LHCN-M2 (cell line): ENCODE data around the gene AHI1. TPM values are rescaled to one million over a fixed set of nuclear protein-coding genes. Genes with fewer than 3 reads are reported as not detected.
A peak's percentile ranks its signal among the peaks of the same experiment; 100 is the strongest.

ENCODE experiments used
- DNase-seq: peaks from one replicate; pipeline ENCODE4 v3.0.0-alpha.2; 2012; ENCODE audit warnings: low read depth
- total RNA-seq: library from RNA; depleted of rRNA; stranded (reverse); fragments of >200 nt; gene quantifications from 2 replicates; pipeline ENCODE4 v1.2.3, GENCODE V29; 2014

Gene AHI1
- total RNA-seq, 1 experiment from 2014 or later = 30.1 TPM

DNA sequence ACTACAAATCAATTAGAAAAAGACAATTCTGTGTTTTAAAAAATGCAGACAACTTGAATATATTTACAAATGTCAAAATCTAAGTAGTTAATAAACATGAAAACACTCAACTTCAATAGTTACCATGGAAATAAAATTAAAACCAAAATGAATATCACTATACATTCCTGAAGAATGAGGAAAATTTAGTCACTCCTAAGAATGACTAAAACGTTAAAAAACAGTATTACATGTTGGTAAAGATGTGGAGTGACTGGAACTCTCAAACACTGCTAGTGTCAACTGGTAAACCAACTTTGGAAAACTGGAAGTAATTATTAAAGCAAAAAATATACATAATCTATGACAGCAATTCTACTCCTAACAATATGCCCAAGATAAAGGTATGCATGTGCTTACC is 36.3 kb downstream of the AHI1 start:
- no peak for DNase-seq

DNA sequence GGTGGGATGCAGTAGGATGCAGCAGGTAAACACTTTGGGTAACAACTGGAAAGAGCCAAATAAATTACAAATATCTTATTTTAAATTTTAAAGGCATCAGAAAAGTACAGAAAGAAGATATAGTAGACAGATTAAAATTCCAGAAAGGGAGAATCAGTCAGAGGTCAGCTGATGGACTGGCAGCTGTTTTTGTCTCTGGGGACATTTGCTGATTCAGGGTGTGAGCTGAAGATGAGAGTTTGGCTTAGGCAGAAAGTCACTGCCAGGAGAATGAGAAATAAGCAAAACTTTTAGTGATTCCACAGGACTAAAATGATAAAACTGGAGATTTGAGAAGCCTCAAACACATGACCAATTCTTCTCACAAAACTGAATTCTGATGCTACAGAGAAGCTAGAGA is 39.5 kb downstream of the AHI1 start:
- DNase-seq = peak; percentile 91

DNA sequence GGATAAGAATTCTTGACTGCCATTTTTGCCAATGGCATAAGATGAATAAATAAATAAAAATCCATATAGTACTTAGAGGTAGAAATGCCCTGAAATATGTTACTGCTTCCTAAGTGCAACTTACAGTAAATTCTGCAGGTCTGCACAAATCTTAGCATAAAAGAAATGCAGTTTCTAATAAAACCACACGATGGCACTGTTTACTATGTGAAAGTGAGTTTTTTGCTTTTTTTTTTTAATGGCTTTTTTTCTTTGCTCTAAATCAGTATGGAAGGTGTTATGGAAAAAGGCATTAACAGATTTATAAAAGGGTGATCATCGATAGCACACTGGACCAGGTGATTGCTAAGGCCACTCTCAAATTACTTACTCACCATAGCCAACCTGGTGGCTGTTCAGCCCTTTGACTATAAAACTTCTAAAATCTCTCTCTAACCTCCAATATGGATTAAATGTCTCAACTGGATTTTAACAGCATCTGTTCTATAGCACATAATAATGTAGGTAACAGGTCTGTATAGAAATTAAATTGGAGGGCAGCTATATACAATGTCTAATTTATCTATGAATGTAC is 45.8 kb downstream of the AHI1 start:
- peak; percentile 53 for DNase-seq

DNA sequence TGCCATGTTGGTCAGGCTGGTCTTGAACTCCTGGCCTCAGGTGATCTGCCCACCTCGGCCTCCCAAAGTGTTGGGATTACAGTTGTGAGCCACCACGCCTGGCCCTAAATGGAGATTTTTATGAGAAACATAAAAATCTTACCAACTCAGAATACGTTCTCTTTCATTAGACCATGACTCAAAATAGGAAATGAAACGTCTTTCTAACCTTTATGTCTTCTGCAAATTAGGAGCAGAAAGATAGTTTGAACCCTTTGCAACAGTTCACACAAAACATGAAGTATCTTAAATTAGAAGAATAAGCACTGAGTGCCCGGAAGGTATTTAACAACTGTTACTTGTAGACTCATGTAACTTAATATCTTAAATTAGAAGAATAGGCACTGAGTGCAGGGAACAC is 48.3 kb downstream of the AHI1 start:
- DNase-seq = peak; percentile 10

DNA sequence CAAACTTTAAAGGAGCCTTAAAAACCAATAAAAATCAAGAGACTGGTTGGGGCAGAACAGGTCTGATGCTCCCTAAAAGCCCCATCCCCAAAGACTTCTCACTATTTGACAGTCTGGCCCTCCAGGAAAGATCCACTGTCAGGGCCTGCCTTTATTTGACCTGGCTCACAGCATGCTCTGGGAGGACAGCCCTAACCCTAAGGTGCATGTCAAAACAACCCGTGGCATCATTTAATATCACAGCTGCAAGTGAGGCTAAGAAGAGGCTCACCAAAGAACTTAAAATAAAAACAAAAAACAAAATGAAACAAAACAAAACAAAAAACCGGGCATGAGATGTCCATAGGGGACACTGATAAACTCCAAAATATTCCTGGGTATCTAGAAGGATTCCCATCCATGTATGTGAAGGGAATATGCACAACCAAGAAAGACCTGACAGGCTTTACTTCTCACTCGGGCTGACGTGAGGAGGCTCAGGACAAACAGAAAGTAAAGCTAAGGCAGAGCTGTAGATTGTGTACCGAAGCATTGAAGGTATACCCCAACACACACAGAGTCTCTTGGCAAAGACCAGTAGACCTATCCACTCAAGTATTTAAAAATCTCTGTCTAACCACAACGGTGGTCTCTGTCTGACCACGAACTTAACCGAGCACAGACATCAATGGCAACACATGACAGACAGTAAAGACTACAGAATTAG is 57.3 kb downstream of the AHI1 start:
- no peak for DNase-seq

DNA sequence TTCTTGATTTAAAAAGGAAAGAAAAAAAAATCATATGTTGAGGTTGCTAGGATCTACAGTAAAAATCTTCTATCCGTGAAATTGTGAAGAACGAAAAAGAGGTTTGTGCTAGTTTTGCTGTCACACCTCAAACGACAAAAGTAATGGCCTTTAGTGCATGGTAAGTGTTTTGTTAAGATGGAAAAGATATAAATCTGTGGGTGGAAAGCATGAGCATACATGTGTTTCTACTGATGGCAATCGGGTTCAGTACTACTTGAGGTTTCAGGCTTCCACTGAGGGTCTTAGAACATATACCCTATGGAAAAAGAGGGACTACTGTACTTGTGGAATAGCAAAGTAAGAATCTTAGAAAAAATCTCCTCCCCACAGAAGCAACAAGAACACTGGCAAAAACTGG is 58.0 kb downstream of the AHI1 start:
- no peak for DNase-seq

DNA sequence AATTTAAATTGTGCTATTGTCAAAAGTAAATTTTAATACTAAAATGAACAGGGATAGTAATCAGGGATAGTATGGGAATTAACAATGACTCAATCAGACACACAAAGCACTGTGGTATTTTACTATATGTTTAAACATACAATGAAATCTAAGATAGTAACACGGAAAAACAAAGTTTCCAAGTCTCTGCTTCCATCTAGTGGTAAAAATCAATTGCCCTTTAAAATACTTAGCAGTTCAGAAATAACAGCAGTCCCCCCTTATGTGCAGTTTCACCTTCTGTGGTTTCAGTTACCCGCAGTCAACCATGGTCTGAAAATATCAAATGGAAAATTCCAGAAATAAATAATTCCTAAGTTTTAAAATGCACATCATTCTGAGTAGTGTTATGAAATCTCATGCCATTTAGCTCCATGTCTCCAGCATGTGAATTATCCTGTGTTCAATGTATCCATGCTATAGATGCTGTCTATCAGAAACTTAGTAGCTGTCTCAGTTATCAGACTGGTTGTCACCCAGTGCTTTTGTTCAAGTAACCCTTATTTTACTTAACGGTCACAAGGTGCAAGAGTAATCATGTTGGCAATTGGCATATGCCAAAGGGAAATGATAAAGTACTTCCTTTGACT is 58.5 kb downstream of the AHI1 start:
- no peak for DNase-seq

DNA sequence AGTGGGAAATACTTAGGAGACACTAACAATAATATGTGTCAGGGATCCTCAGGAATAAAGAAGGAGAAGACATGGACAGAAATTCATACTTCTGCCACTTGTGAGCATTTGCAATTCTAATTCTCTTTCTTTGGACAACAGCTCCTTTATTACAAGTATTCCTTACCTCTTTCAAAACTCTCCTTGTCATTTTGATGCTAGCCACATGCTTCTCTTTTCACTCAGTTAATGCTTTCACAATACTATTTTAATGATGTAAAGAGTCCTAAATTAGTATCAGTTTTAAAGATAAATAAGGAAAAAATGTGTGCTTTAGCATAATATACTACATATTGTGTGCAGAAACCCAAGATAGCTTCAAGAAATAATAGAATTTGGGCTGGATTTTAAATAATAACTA is 62.5 kb downstream of the AHI1 start:
- no peak for DNase-seq

DNA sequence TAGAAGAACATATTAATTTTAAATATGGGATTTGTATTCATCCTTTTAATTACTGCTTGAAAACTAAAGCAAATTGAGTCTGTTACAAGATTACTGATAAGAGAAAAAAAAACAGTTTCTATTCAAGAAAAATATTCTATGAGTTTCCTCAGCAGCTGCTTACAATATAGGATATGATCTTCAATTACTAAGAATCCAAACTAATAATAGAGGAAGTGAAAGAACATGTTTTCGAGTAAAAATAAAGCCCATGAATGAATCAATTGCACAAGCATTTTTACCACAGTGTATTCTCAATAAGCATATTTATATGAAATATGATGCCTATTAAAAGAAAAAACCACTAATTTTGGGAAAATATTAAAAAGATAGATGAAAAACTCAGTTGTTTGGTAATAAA is 63.4 kb downstream of the AHI1 start:
- DNase-seq = no peak

DNA sequence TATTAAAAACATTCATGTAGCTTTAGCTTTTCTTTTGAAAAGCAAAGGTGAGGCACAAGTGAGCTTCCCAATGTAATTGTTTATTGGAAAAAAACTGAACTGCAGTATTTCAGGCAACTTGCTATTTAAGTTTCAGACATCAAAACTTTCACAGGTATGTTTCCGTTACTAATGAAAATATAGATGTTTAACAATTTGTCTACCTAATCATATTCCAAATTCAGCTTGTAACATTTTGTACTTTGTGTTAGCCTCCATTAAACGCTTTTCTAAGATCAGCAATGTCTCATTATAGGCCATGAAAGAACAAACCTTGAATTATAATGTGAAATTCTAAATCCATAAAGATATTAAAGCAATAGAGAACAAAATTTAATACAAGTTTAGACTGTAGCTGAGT is 69.5 kb downstream of the AHI1 start:
- no peak for DNase-seq

DNA sequence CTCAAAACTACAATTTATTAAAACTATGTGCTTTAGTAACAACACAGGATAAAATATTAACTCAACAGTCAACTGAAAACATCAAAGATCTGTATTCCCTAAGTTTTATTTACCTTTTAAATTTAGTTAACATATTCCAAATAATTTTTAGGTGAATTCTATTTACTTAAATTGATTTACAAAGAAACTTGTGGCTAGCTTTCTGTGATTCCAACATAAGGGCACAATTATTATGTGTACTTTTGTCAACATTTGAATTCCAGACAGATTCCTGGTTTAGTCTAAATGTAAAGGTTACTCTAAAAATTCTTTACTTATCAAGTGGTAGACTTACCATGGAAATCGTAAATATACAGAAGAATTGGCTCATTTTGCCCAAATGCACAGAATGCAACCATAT is 70.7 kb downstream of the AHI1 start:
- DNase-seq = no peak

DNA sequence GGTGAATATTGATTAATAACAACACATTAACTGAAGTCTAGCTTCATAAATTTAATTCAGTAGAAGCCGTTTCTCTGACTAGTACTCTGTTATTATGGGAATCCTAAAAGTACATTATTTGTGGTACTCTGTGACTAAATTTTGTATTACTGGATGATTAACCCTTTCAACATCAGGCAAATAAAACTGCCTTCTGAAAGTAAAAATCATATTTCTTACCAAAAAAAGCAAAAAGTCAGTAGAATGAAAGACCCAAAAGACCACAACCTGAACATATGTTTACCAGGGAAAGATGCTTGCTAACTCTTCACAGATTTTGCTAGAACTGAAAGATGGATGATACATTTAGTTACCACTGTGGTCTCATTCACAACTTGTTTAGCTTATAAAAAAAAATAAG is 73.2 kb downstream of the AHI1 start:
- DNase-seq = no peak

DNA sequence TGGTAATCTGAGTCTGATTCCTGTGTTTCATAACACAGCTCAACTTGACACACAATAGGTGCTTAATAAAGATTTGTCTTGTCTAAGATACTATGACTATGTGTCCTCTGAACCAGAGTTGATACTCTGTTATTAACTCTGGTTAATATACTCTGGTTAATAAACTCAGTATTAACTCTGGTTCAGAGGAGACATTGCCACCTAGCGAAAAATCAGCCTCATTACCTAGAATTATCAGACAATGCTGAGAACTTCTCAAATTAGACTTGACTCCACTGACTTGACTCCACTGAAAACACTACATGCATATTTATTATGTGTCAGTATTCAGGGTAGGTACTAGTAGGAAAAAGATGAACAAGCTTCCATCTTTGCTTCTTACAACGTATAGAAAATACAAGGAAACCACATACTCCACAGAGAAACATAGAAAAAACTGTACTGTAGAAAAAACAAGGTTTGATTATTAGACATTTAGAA is 73.9 kb downstream of the AHI1 start:
- DNase-seq = peak; percentile 35

DNA sequence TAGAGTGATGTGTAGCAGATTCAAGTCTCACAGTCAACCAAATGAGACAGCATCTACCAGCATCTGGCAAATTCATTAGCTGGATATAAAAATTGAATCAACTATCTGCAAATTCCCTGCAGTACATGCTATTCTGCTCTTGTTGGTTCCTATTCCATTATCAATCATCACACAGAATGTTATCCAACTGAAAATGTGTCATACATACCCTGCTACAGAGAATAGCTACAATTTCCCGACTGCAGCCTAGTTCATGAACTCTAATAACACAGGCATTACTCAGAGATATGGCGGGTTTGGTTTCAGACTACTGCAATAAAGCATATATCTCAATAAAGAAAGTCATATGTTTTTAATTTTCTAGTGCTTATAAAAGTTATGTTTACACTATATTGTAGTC is 78.4 kb downstream of the AHI1 start:
- DNase-seq = peak; percentile 42

DNA sequence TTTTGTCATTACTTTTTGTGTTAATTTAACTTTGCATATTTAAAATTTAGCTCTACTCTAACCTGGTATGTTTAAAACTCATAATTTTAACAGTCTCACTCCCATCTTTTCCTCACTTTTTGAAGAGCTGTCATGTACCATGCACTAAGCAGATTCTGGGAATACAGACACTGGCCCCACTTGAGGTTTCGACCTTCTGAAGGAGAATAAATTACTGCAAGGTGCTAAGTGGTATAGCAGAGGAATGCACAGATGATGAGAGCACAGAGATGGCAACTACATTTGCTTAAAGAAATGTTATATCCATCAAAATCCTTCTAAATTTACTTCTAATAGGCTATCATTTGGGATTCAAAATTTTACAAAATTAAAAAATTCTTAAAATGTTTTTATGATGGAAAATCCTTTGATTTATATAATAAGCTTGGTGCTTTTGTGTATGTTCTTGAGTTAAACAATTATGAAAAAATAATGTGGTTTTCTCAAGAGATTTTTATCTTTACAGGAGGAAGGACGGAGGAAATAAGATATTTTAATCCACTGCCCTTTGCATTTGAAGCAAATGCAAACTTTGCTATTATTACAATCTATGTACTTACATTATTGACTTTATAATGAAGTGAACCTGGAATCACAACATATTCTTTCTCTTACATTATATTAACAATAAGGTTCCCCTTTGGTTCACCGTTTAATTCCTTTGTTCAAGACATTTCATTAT is 79.3 kb downstream of the AHI1 start:
- no peak for DNase-seq

DNA sequence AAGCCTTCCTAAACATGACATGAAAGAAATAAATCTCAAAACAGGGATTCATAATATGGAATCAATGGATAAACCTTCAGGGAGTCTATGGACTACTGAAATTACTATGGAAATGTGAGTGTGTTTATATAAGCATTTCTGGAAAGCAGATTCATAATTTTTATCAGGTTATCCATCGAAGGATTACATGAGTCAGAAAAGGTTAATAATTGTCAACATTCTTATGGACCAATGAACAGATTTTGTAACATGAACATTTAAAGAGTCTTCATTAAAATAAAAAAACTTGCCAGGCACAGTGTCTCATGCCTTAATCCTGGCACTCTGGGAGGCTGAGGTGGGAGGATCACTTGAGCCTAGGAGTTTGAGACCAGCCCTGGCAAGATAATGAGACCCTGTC is 84.8 kb downstream of the AHI1 start:
- no peak for DNase-seq

DNA sequence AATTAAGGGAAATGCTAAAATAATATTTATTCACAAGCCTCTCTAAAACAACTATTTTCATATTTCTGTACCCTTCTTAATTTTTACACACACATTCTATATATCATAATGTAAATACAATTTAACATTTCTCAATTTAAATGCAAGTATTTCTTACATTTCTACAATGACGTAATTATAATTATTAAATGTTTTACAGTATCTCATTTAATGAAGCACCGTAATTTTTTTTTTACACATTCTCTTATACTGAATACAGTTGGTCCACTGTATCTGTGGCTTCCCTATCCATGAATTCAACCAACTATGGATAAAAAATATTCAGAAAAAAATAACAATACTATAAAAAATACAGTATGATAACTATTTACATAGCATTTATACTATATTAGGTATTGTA is 85.7 kb downstream of the AHI1 start:
- DNase-seq = no peak

DNA sequence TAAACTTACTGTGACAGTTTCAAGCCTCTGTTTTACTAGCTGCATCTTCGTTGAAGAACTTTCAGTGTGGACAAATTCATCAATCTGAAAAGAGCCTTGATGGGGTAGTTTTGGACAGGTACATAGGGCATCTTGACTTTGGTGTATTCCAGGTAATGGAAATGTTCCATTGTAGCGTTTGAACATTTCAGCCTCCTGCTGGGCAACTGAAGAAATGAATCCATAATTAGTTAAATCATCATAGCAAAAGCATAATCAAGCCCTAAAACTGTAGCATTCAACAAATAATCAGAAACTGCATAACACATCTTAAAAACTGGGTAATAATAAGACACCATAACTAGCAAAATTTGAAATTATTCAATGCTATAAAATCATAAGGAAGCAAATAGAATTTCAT is 86.2 kb downstream of the AHI1 start:
- DNase-seq = no peak

DNA sequence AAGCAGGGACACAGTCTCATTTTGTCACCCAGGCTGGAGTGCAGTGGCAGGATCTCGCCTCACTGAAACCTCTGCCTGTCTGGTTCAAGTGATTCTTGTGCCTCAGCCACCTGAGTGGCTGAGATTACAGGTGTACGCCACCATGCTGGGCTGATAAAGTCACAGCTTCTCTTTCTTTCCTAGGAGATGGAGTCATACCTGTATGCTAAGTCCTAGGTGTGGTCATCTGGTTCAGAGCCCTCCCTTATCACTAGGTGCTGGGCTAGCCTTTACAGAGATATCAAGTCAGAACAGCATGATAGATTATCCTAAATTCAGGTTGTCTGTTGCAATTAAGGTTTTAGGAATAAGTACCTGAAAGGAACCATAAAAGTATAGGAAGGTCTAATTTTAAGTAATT is 86.7 kb downstream of the AHI1 start:
- no peak for DNase-seq

DNA sequence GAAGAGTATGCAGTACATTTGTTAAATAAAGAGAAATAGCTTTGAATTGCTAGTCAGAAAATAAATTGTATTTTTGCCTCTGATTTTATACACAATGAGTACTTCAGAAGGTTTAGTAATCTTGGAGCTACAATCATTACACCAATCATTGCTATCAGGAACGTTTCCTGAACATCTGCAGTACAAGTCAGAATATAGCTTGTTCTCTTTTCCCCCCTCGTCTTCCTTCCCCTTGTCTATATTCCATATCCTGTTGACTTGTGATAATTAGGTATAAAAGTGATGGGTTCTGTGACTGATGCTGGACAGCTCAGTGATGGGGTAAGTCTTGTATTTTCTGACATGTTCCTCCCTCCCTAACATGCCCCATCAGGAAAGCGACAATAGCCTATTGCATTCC is 94.0 kb downstream of the AHI1 start:
- DNase-seq = no peak

DNA sequence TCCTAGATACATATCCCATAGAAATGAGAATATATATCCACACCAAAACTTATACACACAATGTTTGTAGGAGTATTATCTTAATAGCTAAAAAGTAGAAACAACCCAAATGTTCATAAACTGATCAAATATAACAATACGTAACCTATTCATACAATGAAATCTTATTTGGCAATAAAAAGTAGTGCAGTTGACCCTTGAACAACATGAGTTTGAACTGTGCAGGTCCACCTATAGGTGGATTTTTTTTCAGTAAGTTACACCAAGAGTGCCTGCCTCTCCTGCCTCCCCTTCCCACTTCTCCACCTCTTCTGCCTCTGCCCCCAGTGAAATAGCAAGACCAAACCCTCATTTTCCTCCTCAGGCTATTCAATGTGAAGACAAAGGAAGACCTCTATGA is 95.2 kb downstream of the AHI1 start:
- no peak for DNase-seq

DNA sequence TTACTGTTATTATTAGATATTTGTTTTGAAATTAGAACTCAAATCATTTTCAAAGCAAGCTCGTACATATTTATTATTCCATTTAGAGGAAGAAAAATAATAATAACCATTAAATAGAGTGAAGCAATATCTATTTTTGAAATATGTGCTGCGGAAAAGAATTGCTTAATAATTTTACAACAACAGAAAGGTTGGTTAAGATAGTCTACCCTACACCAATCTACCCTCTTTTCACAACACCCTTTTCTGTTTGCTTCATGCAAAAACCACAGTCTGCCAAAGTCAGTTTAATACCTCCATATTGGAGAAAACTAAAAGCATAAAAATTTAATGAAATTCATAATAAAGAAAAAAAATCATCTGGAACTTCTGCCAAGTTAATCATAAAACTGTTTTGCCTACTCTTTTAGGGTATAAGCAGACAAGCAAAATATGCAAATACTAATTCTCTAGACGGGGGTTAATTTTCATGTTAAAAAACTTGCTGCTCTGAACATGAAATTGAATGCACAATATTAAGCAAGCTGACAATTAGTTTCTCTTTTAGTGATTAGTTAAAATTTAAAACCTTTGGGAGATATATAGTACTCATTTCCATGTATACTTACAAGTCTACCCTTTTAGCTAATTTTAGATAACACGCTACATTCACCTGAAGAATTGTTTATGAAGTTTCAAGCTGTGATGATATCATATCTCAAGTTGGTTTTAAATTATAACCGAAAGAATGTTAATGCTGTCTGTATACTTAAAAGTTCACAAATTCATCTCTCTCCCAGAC is 100.2 kb downstream of the AHI1 start:
- DNase-seq = no peak
